ENCODE results near the gene SLC38A11. TPM values are rescaled to one million over a fixed set of nuclear protein-coding genes. Genes with fewer than 3 reads are reported as not detected.

The SLC38A11 gene
- total and polyA plus RNA-seq, 2 of the 13 experiments (the other 11 are each of a cell fraction or from before 2014, with no cell fraction given): 14.0 to 14.3 TPM

DNA sequence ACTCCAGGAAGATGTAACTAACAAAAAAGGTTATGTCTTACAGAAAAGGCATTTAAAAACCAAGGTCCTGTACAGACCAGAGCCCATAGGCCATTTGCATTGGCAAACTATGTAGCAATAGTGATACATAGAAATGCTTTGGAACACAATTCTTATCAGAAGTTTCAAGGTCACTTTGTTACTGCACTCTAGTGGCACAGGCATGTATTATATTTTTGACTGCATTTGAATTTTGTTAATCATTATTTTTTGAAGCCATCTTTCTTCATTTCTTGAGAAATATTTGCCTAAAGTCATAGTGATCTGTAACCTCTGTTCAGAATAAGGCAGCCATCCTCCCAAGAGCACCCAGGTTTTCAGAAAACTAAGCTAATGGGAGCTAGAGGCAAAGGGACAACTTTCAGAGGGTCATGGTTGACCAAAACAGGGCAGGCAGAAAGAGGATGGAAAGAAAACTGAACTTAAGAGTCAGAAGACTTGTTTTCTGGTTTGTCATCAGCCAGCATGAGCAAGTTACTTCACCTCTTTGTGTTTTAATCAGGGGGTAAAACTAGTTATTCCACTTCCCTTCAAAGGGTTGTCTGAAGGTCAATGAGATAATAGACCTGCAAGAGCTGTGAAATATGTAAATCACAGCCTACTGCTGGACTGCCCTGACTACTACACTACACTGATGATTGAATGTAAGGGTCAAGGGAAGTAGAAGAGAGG is 41.5 kb downstream of the SLC38A11 start (continued):
- no peak for TF ChIP-seq ZNF710 (CRISPR knock-in tag; IDR thresholded peaks at IDR 0.05; ENCODE audit: borderline replicate concordance)
- no peak for TF ChIP-seq ETV5 (CRISPR knock-in tag; IDR thresholded peaks at IDR 0.05; ENCODE audit: borderline replicate concordance)
- TF ChIP-seq FOXK2 (IDR thresholded peaks at IDR 0.05): no peak
- TF ChIP-seq MLX (CRISPR knock-in tag; IDR thresholded peaks at IDR 0.05): no peak
- no peak for TF ChIP-seq DPF2 (CRISPR knock-in tag; IDR thresholded peaks at IDR 0.05; ENCODE audit: borderline replicate concordance, low read depth)
- TF ChIP-seq ZNF607 (CRISPR knock-in tag; IDR thresholded peaks at IDR 0.05; ENCODE audit: borderline replicate concordance): no peak
- no peak for TF ChIP-seq ZNF350 (CRISPR knock-in tag; IDR thresholded peaks at IDR 0.05; ENCODE audit: borderline replicate concordance, low read depth)
- TF ChIP-seq ZNF558 (CRISPR knock-in tag; IDR thresholded peaks at IDR 0.05; ENCODE audit: borderline replicate concordance): no peak
- TF ChIP-seq JUND (CRISPR knock-in tag; IDR thresholded peaks at IDR 0.05): no peak
- no peak for TF ChIP-seq MLLT10 (CRISPR knock-in tag; IDR thresholded peaks at IDR 0.05)
- no peak for TF ChIP-seq ZFP37 (CRISPR knock-in tag; IDR thresholded peaks at IDR 0.05; ENCODE audit: borderline replicate concordance)
- peak; percentile 65; the same call in 1 of the 2 replicates for TF ChIP-seq ZNF331 (CRISPR knock-in tag; IDR thresholded peaks at IDR 0.05)
- peak; percentile 57; the same call in 1 of the 2 replicates for TF ChIP-seq SALL1 (CRISPR knock-in tag; IDR thresholded peaks at IDR 0.05)
- TF ChIP-seq SKI (IDR thresholded peaks at IDR 0.05; ENCODE audit: partially characterized antibody): no peak
- TF ChIP-seq RORA (CRISPR knock-in tag; IDR thresholded peaks at IDR 0.05): no peak
- TF ChIP-seq ZNF207 (IDR thresholded peaks at IDR 0.05; ENCODE audit: borderline replicate concordance): no peak
- TF ChIP-seq, protein P1, sequence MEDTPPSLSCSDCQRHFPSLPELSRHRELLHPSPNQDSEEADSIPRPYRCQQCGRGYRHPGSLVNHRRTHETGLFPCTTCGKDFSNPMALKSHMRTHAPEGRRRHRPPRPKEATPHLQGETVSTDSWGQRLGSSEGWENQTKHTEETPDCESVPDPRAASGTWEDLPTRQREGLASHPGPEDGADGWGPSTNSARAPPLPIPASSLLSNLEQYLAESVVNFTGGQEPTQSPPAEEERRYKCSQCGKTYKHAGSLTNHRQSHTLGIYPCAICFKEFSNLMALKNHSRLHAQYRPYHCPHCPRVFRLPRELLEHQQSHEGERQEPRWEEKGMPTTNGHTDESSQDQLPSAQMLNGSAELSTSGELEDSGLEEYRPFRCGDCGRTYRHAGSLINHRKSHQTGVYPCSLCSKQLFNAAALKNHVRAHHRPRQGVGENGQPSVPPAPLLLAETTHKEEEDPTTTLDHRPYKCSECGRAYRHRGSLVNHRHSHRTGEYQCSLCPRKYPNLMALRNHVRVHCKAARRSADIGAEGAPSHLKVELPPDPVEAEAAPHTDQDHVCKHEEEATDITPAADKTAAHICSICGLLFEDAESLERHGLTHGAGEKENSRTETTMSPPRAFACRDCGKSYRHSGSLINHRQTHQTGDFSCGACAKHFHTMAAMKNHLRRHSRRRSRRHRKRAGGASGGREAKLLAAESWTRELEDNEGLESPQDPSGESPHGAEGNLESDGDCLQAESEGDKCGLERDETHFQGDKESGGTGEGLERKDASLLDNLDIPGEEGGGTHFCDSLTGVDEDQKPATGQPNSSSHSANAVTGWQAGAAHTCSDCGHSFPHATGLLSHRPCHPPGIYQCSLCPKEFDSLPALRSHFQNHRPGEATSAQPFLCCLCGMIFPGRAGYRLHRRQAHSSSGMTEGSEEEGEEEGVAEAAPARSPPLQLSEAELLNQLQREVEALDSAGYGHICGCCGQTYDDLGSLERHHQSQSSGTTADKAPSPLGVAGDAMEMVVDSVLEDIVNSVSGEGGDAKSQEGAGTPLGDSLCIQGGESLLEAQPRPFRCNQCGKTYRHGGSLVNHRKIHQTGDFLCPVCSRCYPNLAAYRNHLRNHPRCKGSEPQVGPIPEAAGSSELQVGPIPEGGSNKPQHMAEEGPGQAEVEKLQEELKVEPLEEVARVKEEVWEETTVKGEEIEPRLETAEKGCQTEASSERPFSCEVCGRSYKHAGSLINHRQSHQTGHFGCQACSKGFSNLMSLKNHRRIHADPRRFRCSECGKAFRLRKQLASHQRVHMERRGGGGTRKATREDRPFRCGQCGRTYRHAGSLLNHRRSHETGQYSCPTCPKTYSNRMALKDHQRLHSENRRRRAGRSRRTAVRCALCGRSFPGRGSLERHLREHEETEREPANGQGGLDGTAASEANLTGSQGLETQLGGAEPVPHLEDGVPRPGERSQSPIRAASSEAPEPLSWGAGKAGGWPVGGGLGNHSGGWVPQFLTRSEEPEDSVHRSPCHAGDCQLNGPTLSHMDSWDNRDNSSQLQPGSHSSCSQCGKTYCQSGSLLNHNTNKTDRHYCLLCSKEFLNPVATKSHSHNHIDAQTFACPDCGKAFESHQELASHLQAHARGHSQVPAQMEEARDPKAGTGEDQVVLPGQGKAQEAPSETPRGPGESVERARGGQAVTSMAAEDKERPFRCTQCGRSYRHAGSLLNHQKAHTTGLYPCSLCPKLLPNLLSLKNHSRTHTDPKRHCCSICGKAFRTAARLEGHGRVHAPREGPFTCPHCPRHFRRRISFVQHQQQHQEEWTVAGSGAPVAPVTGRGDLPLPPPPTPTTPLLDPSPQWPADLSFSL (CRISPR knock-in tag; IDR thresholded peaks at IDR 0.05): no peak

Data from HepG2 (cell line).